Inferior parietal cortex (tissue), 1 donor: ENCODE data around the gene EIF1B.
A peak's percentile ranks its signal among the peaks of the same experiment; 100 is the strongest.

Source experiments
- DNase-seq: peaks from one replicate; pipeline ENCODE4 v3.0.0-alpha.2; 2016; ENCODE audit errors: extremely low spot score

EIF1B gene

GRCh38 chr3:40308725-40309417 is 636 bp upstream of the EIF1B start:
- DNase-seq = peak; percentile 8

- peak; percentile 52 for DNase-seq
These were observed 603 bp downstream of the EIF1B start for GRCh38 chr3:40309925-40310695.

GRCh38 chr3:40310705-40311104 is 1.2 kb downstream of the EIF1B start:
- peak; percentile 39 for DNase-seq

- no peak for DNase-seq
These were observed 3.2 kb downstream of the EIF1B start for GRCh38 chr3:40312661-40313226.

GRCh38 chr3:40313975-40314860 is 4.7 kb downstream of the EIF1B start:
- DNase-seq = peak; percentile 20

- DNase-seq = peak; percentile 86
These were observed 7.8 kb downstream of the EIF1B start for GRCh38 chr3:40317061-40317855.

- no peak for DNase-seq
These were observed 12.3 kb downstream of the EIF1B start for GRCh38 chr3:40321818-40322217.

- no peak for DNase-seq
These were observed 14.4 kb downstream of the EIF1B start for GRCh38 chr3:40323946-40324345.

GRCh38 chr3:40324621-40325020 is 15.1 kb downstream of the EIF1B start:
- DNase-seq = no peak

GRCh38 chr3:40325465-40325864 is 16.0 kb downstream of the EIF1B start:
- DNase-seq = no peak

GRCh38 chr3:40328374-40328773 is 18.9 kb downstream of the EIF1B start:
- DNase-seq = no peak

GRCh38 chr3:40329071-40329470 is 19.6 kb downstream of the EIF1B start:
- DNase-seq = no peak

- no peak for DNase-seq
These were observed 23.2 kb downstream of the EIF1B start for GRCh38 chr3:40332684-40333083.

- DNase-seq = no peak
These were observed 23.9 kb downstream of the EIF1B start for GRCh38 chr3:40333416-40333815.

GRCh38 chr3:40333852-40334251 is 24.3 kb downstream of the EIF1B start:
- no peak for DNase-seq

- no peak for DNase-seq
These were observed 26.6 kb downstream of the EIF1B start for GRCh38 chr3:40336101-40336500.

GRCh38 chr3:40336511-40337135 is 27.1 kb downstream of the EIF1B start:
- DNase-seq = no peak

GRCh38 chr3:40337136-40338108 is 27.9 kb downstream of the EIF1B start:
- no peak for DNase-seq

- DNase-seq = no peak
These were observed 30.4 kb downstream of the EIF1B start for GRCh38 chr3:40339871-40340270.
